Stimulated activated naive CD8-positive, alpha-beta T cell treated with anti-CD3 and anti-CD28 coated beads, Interleukin-15, Interleukin-2, amounts not matched to agents 100 ng/mL and 50 ng/mL, for 24 hours (primary cell): Measurements from ENCODE around the gene CEP112.

Source experiments
- H3K27ac Mint-ChIP-seq: one replicate; pipeline ENCODE4 v1.8.0; 2021; ENCODE audit warnings: mild to moderate bottlenecking, mixed read lengths
- H3K27me3 Mint-ChIP-seq: one replicate; pipeline ENCODE4 v1.8.0; 2021; ENCODE audit warnings: mixed read lengths
- H3K36me3 Mint-ChIP-seq: one replicate; pipeline ENCODE4 v1.8.0; 2021; ENCODE audit warnings: low read depth, mixed read lengths
- H3K4me1 Mint-ChIP-seq: one replicate; pipeline ENCODE4 v1.8.0; 2021; ENCODE audit warnings: low read depth, mixed read lengths
- H3K4me3 Mint-ChIP-seq: one replicate; pipeline ENCODE4 v1.8.0; 2021; ENCODE audit warnings: mild to moderate bottlenecking, mixed read lengths
- H3K9me3 Mint-ChIP-seq: one replicate; pipeline ENCODE4 v1.8.0; 2021; ENCODE audit warnings: mixed read lengths

CEP112 gene

DNA sequence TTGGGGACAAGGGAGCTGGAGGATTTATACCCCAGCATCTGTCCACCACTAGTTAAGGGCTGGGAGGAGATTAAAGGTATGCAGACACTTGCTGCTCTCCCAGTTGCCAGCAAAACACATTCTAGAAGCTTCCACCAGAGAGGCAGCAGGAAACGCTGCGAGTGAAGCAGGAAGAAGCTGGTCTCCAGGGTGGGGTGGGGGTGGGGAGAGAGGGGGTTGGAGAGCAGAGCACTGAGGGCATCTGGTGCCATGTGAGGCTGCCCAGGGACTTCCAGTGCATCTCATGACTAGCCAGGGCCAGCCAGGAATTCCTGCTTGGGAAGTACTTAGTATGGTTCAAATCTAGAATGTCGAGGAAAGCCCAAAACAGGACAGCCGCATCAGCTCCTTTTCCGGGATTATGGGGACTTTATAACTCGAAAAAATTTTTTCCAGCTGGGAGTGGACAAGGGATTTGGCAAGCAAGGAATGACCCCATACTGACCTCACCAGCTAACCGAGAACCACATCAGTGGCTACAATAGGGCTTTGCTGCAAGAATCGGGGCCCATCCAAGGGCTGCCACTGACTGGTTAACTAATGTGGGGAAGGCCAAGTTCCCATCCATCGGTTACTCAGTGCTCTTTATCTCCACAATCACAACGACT is 604.3 kb downstream of the CEP112 start:
- Mint-ChIP-seq H3K36me3 (no peaks in the 10 kb centered on the region), H3K27me3 (no peaks in the 10 kb centered on the region), H3K27ac (no peak overlapping the region), H3K9me3 (no peaks in the 10 kb centered on the region), H3K4me3 (no peak overlapping the region), H3K4me1 (peaks cover 27% of the 10 kb centered on the region)

GRCh38 chr17:65586899-65587298 is 605.0 kb downstream of the CEP112 start:
- no peaks in the 10 kb centered on the region for H3K27me3 Mint-ChIP-seq
- H3K36me3 Mint-ChIP-seq, result no peaks in the 10 kb centered on the region
- peaks cover 25% of the 10 kb centered on the region for H3K4me1 Mint-ChIP-seq
- H3K9me3 Mint-ChIP-seq, result no peaks in the 10 kb centered on the region
- no peak overlapping the region for H3K4me3 Mint-ChIP-seq
- no peak overlapping the region for H3K27ac Mint-ChIP-seq
